Right lobe of liver (tissue), 6 donors: ENCODE measurements around the gene KDM4C. TPM values are rescaled to one million over a fixed set of nuclear protein-coding genes. Genes with fewer than 3 reads are reported as not detected.
A peak's percentile ranks its signal among the peaks of the same experiment; 100 is the strongest.
"Not testable (repeated sequence)": the region's sequence is repeated elsewhere in the genome, so short reads cannot be mapped to it uniquely, and the experiment has no call there.

Experiments
- ATAC-seq, 4 donors: fragments of 200-7000 bp; cut with Tn5 transposase; one replicate each; pipeline ENCODE4 v1.9.1; 2020; ENCODE audit warnings: mild to moderate bottlenecking in 4 of 4, moderate library complexity in 4 of 4
- DNase-seq, 3 donors: peaks; one replicate each; pipeline ENCODE4 v3.0.0-alpha.2; 2020
- H3K27ac ChIP-seq, 3 donors: fragments of 200-600 bp; one replicate each; pipeline ENCODE4 v1.8.0; 2022
- H3K27me3 ChIP-seq, 2 donors: fragments of 200-600 bp; one replicate each; pipeline ENCODE4 v1.8.0; 2022
- H3K36me3 ChIP-seq, 4 donors: fragments of 200-600 bp; sonication (generic) in 1 of 4; one replicate each; pipeline versions ENCODE4 v1.5.1 to v1.8.0; 2017 to 2022; ENCODE audit warnings: control low read depth in 1 of 4
- H3K4me1 ChIP-seq, 4 donors: fragments of 200-600 bp; sonication (generic) in 1 of 4; one replicate each; pipeline versions ENCODE4 v1.5.1 to v1.8.0; 2017 to 2022; ENCODE audit warnings: control low read depth in 1 of 4
- H3K4me3 ChIP-seq, 3 donors: fragments of 200-600 bp; one replicate each; pipeline ENCODE4 v1.8.0; 2022
- H3K9me3 ChIP-seq, 4 donors: fragments of 200-600 bp; sonication (generic) in 1 of 4; one replicate each; pipeline versions ENCODE4 v1.5.1 to v1.8.0; 2017 to 2022; ENCODE audit warnings: control low read depth in 1 of 4
- POLR2A ChIP-seq: fragments of 450-650 bp; IDR thresholded peaks from one replicate; pipeline ENCODE4 v1.6.1; 2017; ENCODE audit warnings: antibody characterized with exemption, mild to moderate bottlenecking
- WGBS: methylation state at CpG from one replicate; pipeline ENCODE4 v1.1.6; 2018; ENCODE audit warnings: low coverage, low lambda C conversion rate; ENCODE audit not compliant: insufficient coverage; ENCODE audit errors: missing lambda C conversion rate; 5-methylcytosine and 5-hydroxymethylcytosine counted together
- intact Hi-C, 2 donors: fragments of 100-400 bp; cut with DNase I; formaldehyde crosslinking; loops; one replicate each; pipeline versions ENCODE4 v1.11.2 to v1.14.1; 2022
- total RNA-seq, 6 experiments: library from RNA; depleted of rRNA in 2 of 6; stranded (reverse); fragments of >200 nt in 2 of 6; fragmentation: NEBNext Ultra II Directional in 3 of 6; extraction: Animal tissue kit (Norgen Biotek cat#: 25700) in 3 of 6; gene quantifications; one replicate each; pipeline versions ENCODE4 v1.1.0 to v1.2.4, GENCODE V29; 2016 to 2023
- TF ChIP-seq, protein P1 (sequence below), 4 donors: fragments of 200-600 bp in 3 of 4; fragments of 450-650 bp in 1 of 4; IDR thresholded peaks; one replicate each; pipeline versions ENCODE4 v1.5.1 to v1.8.0; 2016 to 2022; ENCODE audit warnings: antibody characterized with exemption in 4 of 4, mild to moderate bottlenecking in 2 of 4
- donor health status: DM: no; HTN: yes; CAD: no.
- donor health status: DM: no; HTN: no; CAD: no.
- donor health status: DM: no; HTN: no; CAD: no.
- donor health status: DM: no; HTN: yes; CAD: no.
- donor health status: DM: no; HTN: yes; CAD: no.

Gene KDM4C
- total RNA-seq, 6 experiments from 2014 or later: 14.1 to 20.9 (median 15.3) TPM

DNA sequence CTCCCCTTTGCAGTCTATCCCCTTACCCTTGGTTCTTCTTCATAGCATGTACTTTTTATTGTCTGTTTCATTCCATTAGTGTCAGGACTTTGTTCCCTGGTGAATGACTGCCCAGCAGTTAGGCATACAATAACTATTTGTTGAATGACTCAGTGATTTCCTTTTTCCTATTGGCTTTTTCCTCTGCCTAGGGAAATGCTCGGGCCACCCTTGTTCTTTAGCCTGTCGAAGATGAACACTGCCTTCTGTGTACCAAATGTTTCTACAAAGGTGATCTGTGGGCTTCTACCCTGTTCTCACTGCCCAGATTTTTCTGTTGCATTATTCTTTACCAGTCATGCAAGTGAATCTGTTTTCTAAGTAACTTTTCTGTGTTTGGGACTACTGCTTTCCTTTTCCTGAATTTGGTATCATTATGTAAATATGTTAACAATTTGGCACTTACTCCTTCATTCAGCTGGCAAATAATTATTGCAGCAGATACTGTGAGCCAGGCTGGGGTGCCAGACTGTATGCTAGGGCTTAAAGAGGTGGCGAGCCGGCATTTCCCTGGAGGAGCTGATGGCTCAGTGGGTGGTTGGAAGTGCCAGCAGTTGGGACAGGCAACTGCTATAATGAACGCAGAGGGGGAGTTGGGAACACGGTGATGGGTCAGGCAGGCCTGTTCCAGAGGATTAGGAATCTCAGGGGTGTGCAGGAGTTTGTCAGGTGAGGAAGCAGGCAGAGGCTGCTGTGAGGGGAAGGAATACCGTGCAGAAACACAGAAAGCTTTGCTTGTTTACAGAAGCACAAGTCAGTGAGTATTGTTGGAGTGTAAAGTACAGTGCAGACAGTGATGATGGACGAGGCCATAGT, 30.6 kb downstream of the KDM4C start:
- Histone ChIP-seq H3K9me3 (no peaks in the 10 kb centered on the region), H3K27me3 (no peaks in the 10 kb centered on the region), H3K27ac (peak overlapping the region in 1 of 3 donors; percentile 43), H3K4me1 (peaks cover 0 to 32% (median 8%) of the 10 kb centered on the region in 4 donors), H3K36me3 (peaks cover 0 to 3% (median under 1%) of the 10 kb centered on the region in 4 donors), H3K4me3 (no peak overlapping the region)
- peak; percentile 88 to 92 (median 92) for ATAC-seq
- no peak for TF ChIP-seq POLR2A
- TF ChIP-seq, protein P1, sequence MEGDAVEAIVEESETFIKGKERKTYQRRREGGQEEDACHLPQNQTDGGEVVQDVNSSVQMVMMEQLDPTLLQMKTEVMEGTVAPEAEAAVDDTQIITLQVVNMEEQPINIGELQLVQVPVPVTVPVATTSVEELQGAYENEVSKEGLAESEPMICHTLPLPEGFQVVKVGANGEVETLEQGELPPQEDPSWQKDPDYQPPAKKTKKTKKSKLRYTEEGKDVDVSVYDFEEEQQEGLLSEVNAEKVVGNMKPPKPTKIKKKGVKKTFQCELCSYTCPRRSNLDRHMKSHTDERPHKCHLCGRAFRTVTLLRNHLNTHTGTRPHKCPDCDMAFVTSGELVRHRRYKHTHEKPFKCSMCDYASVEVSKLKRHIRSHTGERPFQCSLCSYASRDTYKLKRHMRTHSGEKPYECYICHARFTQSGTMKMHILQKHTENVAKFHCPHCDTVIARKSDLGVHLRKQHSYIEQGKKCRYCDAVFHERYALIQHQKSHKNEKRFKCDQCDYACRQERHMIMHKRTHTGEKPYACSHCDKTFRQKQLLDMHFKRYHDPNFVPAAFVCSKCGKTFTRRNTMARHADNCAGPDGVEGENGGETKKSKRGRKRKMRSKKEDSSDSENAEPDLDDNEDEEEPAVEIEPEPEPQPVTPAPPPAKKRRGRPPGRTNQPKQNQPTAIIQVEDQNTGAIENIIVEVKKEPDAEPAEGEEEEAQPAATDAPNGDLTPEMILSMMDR (IDR thresholded peaks at IDR 0.05): no peak
- WGBS: 37% methylated on average over 8 of the region's 8 CpGs
- peak in 1 of 3 donors; percentile 23 for DNase-seq
- intact Hi-C loops: no loop called here

DNA sequence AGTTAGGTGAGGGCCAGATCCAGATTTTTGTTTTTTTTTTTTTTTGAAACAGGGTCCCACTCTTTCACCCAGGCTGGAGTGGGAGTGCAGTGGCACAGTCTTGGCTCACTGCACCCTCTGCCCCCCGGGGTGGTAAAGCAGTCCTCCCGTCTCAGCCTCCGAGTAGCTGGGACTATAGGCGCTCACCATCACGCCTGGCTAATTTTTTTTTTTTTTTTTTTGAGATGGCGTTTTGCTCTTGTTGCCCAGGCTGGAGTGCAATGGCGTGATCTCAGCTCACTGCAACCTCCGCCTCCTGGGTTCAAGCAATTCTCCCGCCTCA, 31.2 kb downstream of the KDM4C start:
- ATAC-seq, DNase-seq, H3K27me3 ChIP-seq, H3K27ac ChIP-seq, H3K9me3 ChIP-seq, H3K4me3 ChIP-seq, intact Hi-C loops, H3K36me3 ChIP-seq: not testable (repeated sequence)
- H3K4me1 ChIP-seq: peaks cover 0 to 28% (median 8%) of the 10 kb centered on the region in 4 donors
- 93% methylated on average over 5 of the region's 9 CpGs for WGBS

DNA sequence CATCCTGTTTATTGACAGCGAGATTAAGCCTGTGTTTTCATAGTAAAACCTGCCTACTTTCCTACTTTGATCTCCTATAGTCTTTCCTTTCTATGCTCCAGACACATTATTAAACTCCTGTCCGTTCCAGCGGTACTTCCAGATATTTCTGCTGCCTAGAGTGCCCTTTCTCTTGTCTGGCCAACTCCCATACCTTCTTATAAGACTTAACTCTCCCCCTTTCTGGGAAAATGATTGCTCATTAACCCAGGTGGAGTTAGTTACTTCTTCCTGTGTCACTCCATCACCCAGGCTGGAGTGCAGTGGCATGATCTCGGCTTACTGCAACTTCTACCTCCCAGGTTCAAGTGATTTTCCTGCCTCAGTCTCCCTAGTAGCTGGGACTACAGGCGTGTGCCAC, 33.1 kb downstream of the KDM4C start:
- Histone ChIP-seq H3K27ac (no peak overlapping the region), H3K9me3 (no peaks in the 10 kb centered on the region), H3K4me3 (no peak overlapping the region), H3K4me1 (peaks cover 0 to 28% (median 8%) of the 10 kb centered on the region in 4 donors), H3K27me3 (no peaks in the 10 kb centered on the region), H3K36me3 (peaks cover 0 to 8% (median 2%) of the 10 kb centered on the region in 4 donors)
- 77% methylated on average over 4 of the region's 5 CpGs for WGBS
- no peak for TF ChIP-seq POLR2A
- TF ChIP-seq, protein P1 (IDR thresholded peaks at IDR 0.05): no peak
- DNase-seq (no peak), ATAC-seq (no peak)
- intact Hi-C loops: no loop called here

DNA sequence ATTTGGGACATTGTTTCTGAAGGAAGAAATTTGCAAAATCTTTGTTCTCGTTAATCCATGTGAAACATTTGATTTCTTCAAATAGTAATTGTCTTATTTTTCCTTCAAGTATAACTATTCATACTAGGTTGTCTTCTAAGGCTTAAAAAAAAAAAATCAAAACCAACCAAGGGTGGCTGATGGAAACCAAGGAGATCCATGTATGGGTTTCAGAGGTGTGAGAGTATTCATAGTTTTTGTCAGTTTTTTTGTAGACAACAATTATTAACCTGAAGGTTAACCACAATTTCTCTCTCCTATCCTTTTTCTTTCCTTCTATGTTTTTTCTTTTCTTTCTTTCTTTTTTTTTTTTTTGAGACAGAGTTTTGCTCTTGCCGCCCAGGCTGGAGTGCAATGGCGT, 35.4 kb downstream of the KDM4C start:
- Histone ChIP-seq H3K9me3 (no peaks in the 10 kb centered on the region), H3K4me3 (no peak overlapping the region), H3K4me1 (peaks cover 0 to 11% (median 4%) of the 10 kb centered on the region in 4 donors), H3K27me3 (no peaks in the 10 kb centered on the region), H3K27ac (no peak overlapping the region), H3K36me3 (peaks cover 0 to 8% (median 2%) of the 10 kb centered on the region in 4 donors)
- WGBS: 100% methylated on average over 1 of the region's 3 CpGs
- no peak for TF ChIP-seq POLR2A
- TF ChIP-seq, protein P1 (IDR thresholded peaks at IDR 0.05): no peak
- no peak for DNase-seq
- no peak for ATAC-seq
- intact Hi-C loops: no loop called here

DNA sequence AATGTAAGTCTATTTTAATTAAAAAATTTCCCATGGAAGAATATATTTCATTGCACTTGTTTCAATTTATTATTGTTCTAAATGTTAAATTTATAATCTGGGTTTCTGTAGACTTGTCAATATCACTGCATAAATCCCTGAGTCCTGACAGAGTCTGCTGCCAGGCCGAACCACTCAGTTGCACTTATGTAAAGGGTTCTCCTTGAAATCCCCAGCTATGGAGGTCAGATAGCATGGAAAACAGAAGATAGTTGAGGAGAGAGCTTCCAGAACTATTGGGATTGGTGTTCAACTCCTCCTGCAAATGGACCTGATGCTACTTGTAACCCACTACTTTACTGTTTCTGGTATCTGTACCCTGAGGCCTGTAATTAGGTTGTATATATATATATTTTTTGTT, 37.2 kb downstream of the KDM4C start:
- 100% methylated on average over 1 of the region's 1 CpG for WGBS
- DNase-seq (no peak), ATAC-seq (no peak)
- intact Hi-C loops: no loop called here
- Histone ChIP-seq H3K4me1 (no peaks in the 10 kb centered on the region), H3K36me3 (peaks cover 0 to 8% (median 2%) of the 10 kb centered on the region in 4 donors), H3K9me3 (no peaks in the 10 kb centered on the region), H3K4me3 (no peak overlapping the region), H3K27me3 (no peaks in the 10 kb centered on the region), H3K27ac (no peak overlapping the region)
- TF ChIP-seq, protein P1 (IDR thresholded peaks at IDR 0.05): no peak
- no peak for TF ChIP-seq POLR2A
